Uterus (tissue), 4 donors: Measurements from ENCODE around the gene IRS1. TPM values are rescaled to one million over a fixed set of nuclear protein-coding genes. Genes with fewer than 3 reads are reported as not detected.

Source experiments
- DNase-seq, 2 donors: peaks; one replicate each; pipeline ENCODE4 v3.0.0-alpha.2; 2019 to 2020
- H3K27ac ChIP-seq, 2 donors: fragments of 200-600 bp; sonication (generic); 1 replicate in 1 of 2; 2 replicates in 1 of 2; pipeline ENCODE4 v1.5.1; 2016 to 2018
- H3K27me3 ChIP-seq, 2 donors: fragments of 200-600 bp; sonication (generic); one replicate each; pipeline ENCODE4 v1.5.1; 2018 to 2019; ENCODE audit warnings: control low read depth in 1 of 2
- H3K36me3 ChIP-seq, 2 donors: fragments of 200-600 bp; sonication (generic); one replicate each; pipeline ENCODE4 v1.5.1; 2019; ENCODE audit warnings: control low read depth in 1 of 2
- H3K4me1 ChIP-seq, 2 donors: fragments of 200-600 bp; sonication (generic); one replicate each; pipeline ENCODE4 v1.5.1; 2018 to 2019; ENCODE audit warnings: control low read depth in 1 of 2
- H3K4me3 ChIP-seq, 2 donors: fragments of 200-600 bp; sonication (generic); 1 replicate in 1 of 2; 2 replicates in 1 of 2; pipeline ENCODE4 v1.5.1; 2018 to 2019; ENCODE audit warnings: mild to moderate bottlenecking in 1 of 2
- H3K9me3 ChIP-seq, 2 donors: fragments of 200-600 bp; sonication (generic); one replicate each; pipeline ENCODE4 v1.5.1; 2019; ENCODE audit warnings: control low read depth in 1 of 2
- CTCF ChIP-seq, 4 experiments: fragments of 200-600 bp in 2 of 4; fragments of 450-650 bp in 2 of 4; sonication (generic) in 2 of 4; IDR thresholded peaks; one replicate each; pipeline ENCODE4 v1.5.1; 2016 to 2019; ENCODE audit warnings: antibody characterized with exemption in 4 of 4, mild to moderate bottlenecking in 2 of 4, moderate library complexity in 1 of 4
- POLR2A ChIP-seq, 2 donors: fragments of 450-650 bp; IDR thresholded peaks; one replicate each; pipeline ENCODE4 v1.6.1; 2016; ENCODE audit warnings: antibody characterized with exemption in 2 of 2, mild to moderate bottlenecking in 1 of 2, moderate library complexity in 1 of 2
- intact Hi-C: fragments of 100-400 bp; cut with DNase I; formaldehyde crosslinking; loops from one replicate; pipeline ENCODE4 v1.15.1; 2023; ENCODE audit warnings: low total_unique reads
- total RNA-seq, 4 donors: library from RNA; depleted of rRNA in 3 of 4; stranded (reverse); fragments of >200 nt in 3 of 4; gene quantifications; one replicate each; pipeline versions ENCODE4 v1.1.0 to v1.2.4, GENCODE V29; 2014 to 2023
- donor health status: DM: yes; HTN: yes; CAD: no.

The IRS1 gene
- total RNA-seq, 4 donors from 2014 or later, result 11.5 to 54.2 (median 29.5) TPM

- H3K4me3 ChIP-seq, result no peak overlapping the region
Measured at GRCh38 chr2:226767056-226767813, 32.4 kb downstream of the IRS1 start.

GRCh38 chr2:226766352-226767055 is 33.1 kb downstream of the IRS1 start:
- Histone ChIP-seq H3K4me1 (peaks cover 0 to 3% of the 10 kb centered on the region in 2 donors), H3K27me3 (no peaks in the 10 kb centered on the region), H3K9me3 (no peaks in the 10 kb centered on the region), H3K36me3 (no peaks in the 10 kb centered on the region), H3K27ac (no peak overlapping the region), H3K4me3 (no peak overlapping the region)
- TF ChIP-seq POLR2A (IDR thresholded peaks at IDR 0.05), result no peak
- TF ChIP-seq CTCF (IDR thresholded peaks at IDR 0.05), result no peak
- no peak for DNase-seq
- intact Hi-C loops, result no loop called here

More at GRCh38 chr2:226767056-226767813, 32.4 kb downstream of the IRS1 start:
- TF ChIP-seq CTCF (IDR thresholded peaks at IDR 0.05) (no peak), POLR2A (IDR thresholded peaks at IDR 0.05) (no peak)
- no peaks in the 10 kb centered on the region for H3K36me3 ChIP-seq
- no peaks in the 10 kb centered on the region for H3K9me3 ChIP-seq
- no peak for DNase-seq
- no peak overlapping the region for H3K27ac ChIP-seq
- no peaks in the 10 kb centered on the region for H3K27me3 ChIP-seq
- intact Hi-C loops, result no loop called here
- H3K4me1 ChIP-seq, result peaks cover 0 to 10% of the 10 kb centered on the region in 2 donors

- Histone ChIP-seq H3K4me1 (no peaks in the 10 kb centered on the region), H3K36me3 (no peaks in the 10 kb centered on the region), H3K27me3 (no peaks in the 10 kb centered on the region), H3K4me3 (no peak overlapping the region), H3K27ac (peak overlapping the region; percentile 7 to 37), H3K9me3 (no peaks in the 10 kb centered on the region)
- intact Hi-C loops, result no loop called here
- DNase-seq, result no peak
- TF ChIP-seq POLR2A (IDR thresholded peaks at IDR 0.05), result no peak
- no peak for TF ChIP-seq CTCF (IDR thresholded peaks at IDR 0.05)
Measured at GRCh38 chr2:226763320-226763719, 36.3 kb downstream of the IRS1 start.

GRCh38 chr2:226761195-226761583 is 38.4 kb downstream of the IRS1 start:
- DNase-seq, result no peak
- TF ChIP-seq CTCF (IDR thresholded peaks at IDR 0.05), result no peak
- no peak for TF ChIP-seq POLR2A (IDR thresholded peaks at IDR 0.05)
- intact Hi-C loops, result no loop called here
- Histone ChIP-seq H3K9me3 (no peaks in the 10 kb centered on the region), H3K27me3 (no peaks in the 10 kb centered on the region), H3K4me3 (no peak overlapping the region), H3K27ac (peak overlapping the region; percentile 8 to 36), H3K36me3 (no peaks in the 10 kb centered on the region), H3K4me1 (no peaks in the 10 kb centered on the region)
